Cardiac atrium fibroblast (primary cell): Measurements from ENCODE around the gene REL. TPM values are rescaled to one million over a fixed set of nuclear protein-coding genes. Genes with fewer than 3 reads are reported as not detected.

Experiments
- total RNA-seq: library from RNA; depleted of rRNA; stranded (reverse); fragments of >200 nt; gene quantifications from 2 replicates; pipeline ENCODE4 v1.2.3, GENCODE V29; 2015

Gene REL
- total RNA-seq, result 0.72 and 2.4 TPM in 2 replicates

DNA sequence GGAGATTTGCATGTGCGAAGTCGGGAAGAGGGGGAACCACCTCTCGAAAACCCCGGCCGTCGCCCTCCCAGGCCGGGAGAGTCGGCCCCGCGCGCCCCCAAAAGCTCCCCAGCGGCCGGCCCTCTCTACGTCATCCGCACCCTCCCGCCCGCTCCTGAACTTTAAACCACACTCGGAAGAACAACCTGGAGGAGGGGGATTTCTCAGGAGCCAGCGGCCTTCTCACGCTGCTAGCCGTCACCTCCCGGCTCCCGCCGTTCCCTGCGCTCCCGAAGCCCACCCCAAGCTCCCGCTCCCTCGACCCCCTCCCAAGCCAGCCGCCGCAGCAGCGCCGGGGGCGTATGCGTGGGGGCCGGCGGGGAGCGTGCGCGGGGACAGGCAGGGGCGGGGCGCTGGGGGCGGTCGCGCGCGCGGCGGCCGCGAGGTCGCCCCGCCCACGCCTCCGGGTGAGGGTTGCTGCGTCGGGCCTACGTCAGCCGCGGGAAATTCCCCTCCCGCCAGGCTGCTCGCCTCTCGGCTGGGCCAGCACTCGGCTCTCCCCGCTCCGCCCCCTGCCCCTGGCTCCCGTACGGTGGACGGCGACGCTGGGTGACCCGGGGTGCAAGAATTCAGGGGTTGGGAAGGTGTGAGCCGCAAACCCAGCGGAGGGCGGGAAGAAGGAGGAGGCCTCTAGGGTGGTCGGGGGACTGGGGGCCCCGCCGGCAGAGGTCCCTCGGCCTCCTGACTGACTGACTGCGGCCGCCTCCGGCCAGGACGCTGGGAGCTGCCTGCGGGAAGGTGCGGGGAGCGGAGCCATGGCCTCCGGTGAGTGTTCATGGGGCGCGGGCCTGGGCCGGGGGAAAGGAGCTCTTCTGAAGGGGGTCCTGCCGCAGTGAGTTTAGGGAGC is at the start of gene REL:
TSS of gene REL (plus strand) at position 528 of the 886 bp plus-strand sequence. CDS start at position 795, 267 bp downstream.

Other genes starting within 250 kb of the REL start
- gene PAPOLG, start 125.3 kb upstream of the REL start, total RNA-seq, result 10.2 and 10.5 TPM in 2 replicates
- 30.6 and 32.7 TPM in 2 replicates for gene PEX13, start 136.1 kb downstream of the REL start, total RNA-seq
- gene PUS10, start 136.7 kb downstream of the REL start, total RNA-seq, result 5.7 and 24.6 TPM in 2 replicates
- gene SANBR, start 184.3 kb downstream of the REL start, total RNA-seq, result 1.8 and 3.7 TPM in 2 replicates